NCI-H526 (cell line): Measurements from ENCODE around the gene PLPPR1.
A peak's percentile ranks its signal among the peaks of the same experiment; 100 is the strongest.
"Not testable (repeated sequence)": the region's sequence is repeated elsewhere in the genome, so short reads cannot be mapped to it uniquely, and the experiment has no call there.

ENCODE experiments used
- DNase-seq, 2 experiments: peaks; one replicate each; lab custom pipeline; 2025; lab: John Stamatoyannopoulos, UW

Gene PLPPR1

GRCh38 chr9:101028346-101029314 is at the start of gene PLPPR1:
Gene PLPPR1, plus strand, starts transcription at chr9:101028727.
- DNase-seq: peak; percentile 86 to 92

GRCh38 chr9:100989731-100990130 is 38.8 kb upstream of the PLPPR1 start:
- DNase-seq: no peak

GRCh38 chr9:100990605-100991381 is 37.7 kb upstream of the PLPPR1 start:
- no peak for DNase-seq

GRCh38 chr9:100992632-100993031 is 35.9 kb upstream of the PLPPR1 start:
- no peak for DNase-seq

- DNase-seq: no peak
Observed at GRCh38 chr9:100999906-101000544, 28.5 kb upstream of the PLPPR1 start.

- no peak for DNase-seq
Observed at GRCh38 chr9:101005246-101005645, 23.3 kb upstream of the PLPPR1 start.

GRCh38 chr9:101014566-101014965 is 14.0 kb upstream of the PLPPR1 start:
- DNase-seq: peak; percentile 71 to 72

- DNase-seq: no peak
Observed at GRCh38 chr9:101018467-101018866, 10.1 kb upstream of the PLPPR1 start.

GRCh38 chr9:101022704-101023103 is 5.8 kb upstream of the PLPPR1 start:
- DNase-seq: no peak

GRCh38 chr9:101025940-101026339 is 2.6 kb upstream of the PLPPR1 start:
- no peak for DNase-seq

GRCh38 chr9:101026824-101027223 is 1.7 kb upstream of the PLPPR1 start:
- DNase-seq: no peak

- no peak for DNase-seq
Observed at GRCh38 chr9:101027236-101027635, 1.3 kb upstream of the PLPPR1 start.

- DNase-seq: peak; percentile 62 to 73
Observed at GRCh38 chr9:101027733-101028345, 688 bp upstream of the PLPPR1 start.

GRCh38 chr9:101029315-101030085 is 973 bp downstream of the PLPPR1 start:
- DNase-seq: peak in 1 of 2 experiments; percentile 70

GRCh38 chr9:101030086-101030391 is 1.5 kb downstream of the PLPPR1 start:
- peak in 1 of 2 experiments; percentile 14 for DNase-seq

GRCh38 chr9:101032426-101032825 is 3.9 kb downstream of the PLPPR1 start:
- no peak for DNase-seq

GRCh38 chr9:101034222-101034621 is 5.7 kb downstream of the PLPPR1 start:
- no peak for DNase-seq

- no peak for DNase-seq
Observed at GRCh38 chr9:101035098-101035497, 6.6 kb downstream of the PLPPR1 start.

GRCh38 chr9:101037430-101037829 is 8.9 kb downstream of the PLPPR1 start:
- DNase-seq: no peak

- no peak for DNase-seq
Observed at GRCh38 chr9:101038488-101038887, 10.0 kb downstream of the PLPPR1 start.

GRCh38 chr9:101039581-101039980 is 11.1 kb downstream of the PLPPR1 start:
- not testable (repeated sequence) for DNase-seq
